NCI-H748 treated with DMSO at 0.1 percent for 48 hours (cell line): ENCODE data around the gene ABCF2.
A peak's percentile ranks its signal among the peaks of the same experiment; 100 is the strongest.

Source experiments
- DNase-seq: peaks from one replicate; lab custom pipeline; 2025; lab: John Stamatoyannopoulos, UW

The ABCF2 gene

GRCh38 chr7:151226875-151227782, at the start of gene ABCF2:
TSS of gene ABCF2 (minus strand) at chr7:151227205. CDS start at chr7:151226458, 747 bp downstream.
- peak; percentile 87 for DNase-seq

- no peak for DNase-seq
Observed at GRCh38 chr7:151275813-151276577, 49.0 kb upstream of the ABCF2 start.

- DNase-seq: no peak
Observed at GRCh38 chr7:151274936-151275812, 48.2 kb upstream of the ABCF2 start.

GRCh38 chr7:151274396-151274795, 47.4 kb upstream of the ABCF2 start:
- no peak for DNase-seq

- DNase-seq: no peak
Observed at GRCh38 chr7:151273651-151274390, 46.8 kb upstream of the ABCF2 start.

- DNase-seq: no peak
Observed at GRCh38 chr7:151272877-151273276, 45.9 kb upstream of the ABCF2 start.

GRCh38 chr7:151272405-151272804, 45.4 kb upstream of the ABCF2 start:
- no peak for DNase-seq

- DNase-seq: no peak
Observed at GRCh38 chr7:151271699-151272355, 44.8 kb upstream of the ABCF2 start.

GRCh38 chr7:151269511-151269910, 42.5 kb upstream of the ABCF2 start:
- DNase-seq: no peak

GRCh38 chr7:151265351-151265931, 38.4 kb upstream of the ABCF2 start:
- no peak for DNase-seq

- no peak for DNase-seq
Observed at GRCh38 chr7:151264615-151265014, 37.6 kb upstream of the ABCF2 start.

GRCh38 chr7:151261529-151261928, 34.5 kb upstream of the ABCF2 start:
- no peak for DNase-seq

GRCh38 chr7:151260883-151261282, 33.9 kb upstream of the ABCF2 start:
- DNase-seq: no peak

GRCh38 chr7:151260471-151260870, 33.5 kb upstream of the ABCF2 start:
- DNase-seq: no peak

- DNase-seq: no peak
Observed at GRCh38 chr7:151257990-151258389, 31.0 kb upstream of the ABCF2 start.

GRCh38 chr7:151256410-151257045, 29.5 kb upstream of the ABCF2 start:
- no peak for DNase-seq

- no peak for DNase-seq
Observed at GRCh38 chr7:151255390-151255789, 28.4 kb upstream of the ABCF2 start.

- DNase-seq: no peak
Observed at GRCh38 chr7:151254851-151255250, 27.8 kb upstream of the ABCF2 start.

- no peak for DNase-seq
Observed at GRCh38 chr7:151254316-151254715, 27.3 kb upstream of the ABCF2 start.
